Transverse colon (tissue), 4 donors: ENCODE data around the gene FOXL3.
"Not testable (repeated sequence)": the region's sequence is repeated elsewhere in the genome, so short reads cannot be mapped to it uniquely, and the experiment has no call there.

Experiments used
- EP300 ChIP-seq: sonication (generic); formaldehyde crosslinking; IDR thresholded peaks from one replicate; pipeline ENCODE4 v1.6.1; 2017; ENCODE audit warnings: antibody characterized with exemption, low read depth
- POLR2A ChIP-seq: fragments of 450-650 bp; IDR thresholded peaks from one replicate; pipeline ENCODE4 v1.6.1; 2016; ENCODE audit warnings: antibody characterized with exemption, mild to moderate bottlenecking, moderate library complexity
- POLR2AphosphoS5 ChIP-seq, 3 donors: sonication (generic); formaldehyde crosslinking; IDR thresholded peaks; one replicate each; pipeline ENCODE4 v1.6.1; 2016; ENCODE audit warnings: antibody characterized with exemption in 3 of 3
- TF ChIP-seq, protein P1 (sequence below), 5 experiments: fragments of 200-600 bp in 3 of 5; fragments of 450-650 bp in 2 of 5; sonication (generic) in 3 of 5; IDR thresholded peaks; 1 replicate in 2 of 5; 2 replicates in 3 of 5; pipeline ENCODE4 v1.5.1; 2016 to 2017; ENCODE audit warnings: antibody characterized with exemption in 5 of 5, inconsistent platforms in 3 of 5, mild to moderate bottlenecking in 2 of 5, moderate library complexity in 1 of 5

DNA sequence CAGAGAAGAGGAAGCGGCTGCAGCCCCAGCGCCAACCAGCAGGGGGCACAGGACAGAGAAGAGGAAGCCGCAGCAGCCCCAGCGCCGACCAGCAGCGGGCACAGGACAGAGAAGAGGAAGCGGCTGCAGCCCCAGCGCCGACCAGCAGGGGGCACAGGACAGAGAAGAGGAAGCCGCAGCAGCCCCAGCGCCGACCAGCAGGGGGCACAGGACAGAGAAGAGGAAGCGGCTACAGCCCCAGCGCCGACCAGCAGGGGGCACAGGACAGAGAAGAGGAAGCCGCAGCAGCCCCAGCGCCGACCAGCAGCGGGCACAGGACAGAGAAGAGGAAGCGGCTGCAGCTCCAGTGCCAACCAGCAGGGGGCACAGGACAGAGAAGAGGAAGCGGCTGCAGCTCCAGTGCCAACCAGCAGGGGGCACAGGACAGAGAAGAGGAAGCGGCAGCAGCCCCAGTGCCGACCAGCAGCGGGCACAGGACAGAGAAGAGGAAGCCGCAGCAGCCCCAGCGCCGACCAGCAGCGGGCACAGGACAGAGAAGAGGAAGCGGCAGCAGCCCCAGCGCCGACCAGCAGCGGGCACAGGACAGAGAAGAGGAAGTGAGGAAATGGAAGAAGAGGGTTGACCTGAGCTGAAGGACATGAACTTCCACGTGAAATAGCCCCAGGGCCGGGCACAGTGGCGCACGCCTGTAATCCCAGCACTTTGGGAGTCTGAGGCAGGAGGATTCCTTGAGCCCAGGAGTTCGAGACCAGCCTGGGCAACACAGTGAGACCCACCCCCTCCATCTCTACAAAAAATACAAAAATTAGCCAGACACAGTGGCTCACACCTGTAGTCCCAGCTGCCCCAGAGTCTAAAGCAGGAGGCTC, 26.3 kb upstream of the FOXL3 start:
- not testable (repeated sequence) for TF ChIP-seq POLR2AphosphoS5 (IDR thresholded peaks at IDR 0.05); POLR2A; EP300
- TF ChIP-seq, protein P1, sequence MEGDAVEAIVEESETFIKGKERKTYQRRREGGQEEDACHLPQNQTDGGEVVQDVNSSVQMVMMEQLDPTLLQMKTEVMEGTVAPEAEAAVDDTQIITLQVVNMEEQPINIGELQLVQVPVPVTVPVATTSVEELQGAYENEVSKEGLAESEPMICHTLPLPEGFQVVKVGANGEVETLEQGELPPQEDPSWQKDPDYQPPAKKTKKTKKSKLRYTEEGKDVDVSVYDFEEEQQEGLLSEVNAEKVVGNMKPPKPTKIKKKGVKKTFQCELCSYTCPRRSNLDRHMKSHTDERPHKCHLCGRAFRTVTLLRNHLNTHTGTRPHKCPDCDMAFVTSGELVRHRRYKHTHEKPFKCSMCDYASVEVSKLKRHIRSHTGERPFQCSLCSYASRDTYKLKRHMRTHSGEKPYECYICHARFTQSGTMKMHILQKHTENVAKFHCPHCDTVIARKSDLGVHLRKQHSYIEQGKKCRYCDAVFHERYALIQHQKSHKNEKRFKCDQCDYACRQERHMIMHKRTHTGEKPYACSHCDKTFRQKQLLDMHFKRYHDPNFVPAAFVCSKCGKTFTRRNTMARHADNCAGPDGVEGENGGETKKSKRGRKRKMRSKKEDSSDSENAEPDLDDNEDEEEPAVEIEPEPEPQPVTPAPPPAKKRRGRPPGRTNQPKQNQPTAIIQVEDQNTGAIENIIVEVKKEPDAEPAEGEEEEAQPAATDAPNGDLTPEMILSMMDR (IDR thresholded peaks at IDR 0.05): peak in 4 of 5 experiments; percentile 46 to 73 (median 66)
